Uterus (tissue), 4 donors: ENCODE results near the gene MSANTD2. TPM values are rescaled to one million over a fixed set of nuclear protein-coding genes. Genes with fewer than 3 reads are reported as not detected.
A peak's percentile ranks its signal among the peaks of the same experiment; 100 is the strongest.
"Not testable (repeated sequence)": the region's sequence is repeated elsewhere in the genome, so short reads cannot be mapped to it uniquely, and the experiment has no call there.

Source experiments
- DNase-seq, 2 donors: peaks; one replicate each; pipeline ENCODE4 v3.0.0-alpha.2; 2019 to 2020
- H3K27ac ChIP-seq, 2 donors: fragments of 200-600 bp; sonication (generic); 1 replicate in 1 of 2; 2 replicates in 1 of 2; pipeline ENCODE4 v1.5.1; 2016 to 2018
- H3K27me3 ChIP-seq, 2 donors: fragments of 200-600 bp; sonication (generic); one replicate each; pipeline ENCODE4 v1.5.1; 2018 to 2019; ENCODE audit warnings: control low read depth in 1 of 2
- H3K36me3 ChIP-seq, 2 donors: fragments of 200-600 bp; sonication (generic); one replicate each; pipeline ENCODE4 v1.5.1; 2019; ENCODE audit warnings: control low read depth in 1 of 2
- H3K4me1 ChIP-seq, 2 donors: fragments of 200-600 bp; sonication (generic); one replicate each; pipeline ENCODE4 v1.5.1; 2018 to 2019; ENCODE audit warnings: control low read depth in 1 of 2
- H3K4me3 ChIP-seq, 2 donors: fragments of 200-600 bp; sonication (generic); 1 replicate in 1 of 2; 2 replicates in 1 of 2; pipeline ENCODE4 v1.5.1; 2018 to 2019; ENCODE audit warnings: mild to moderate bottlenecking in 1 of 2
- H3K9me3 ChIP-seq, 2 donors: fragments of 200-600 bp; sonication (generic); one replicate each; pipeline ENCODE4 v1.5.1; 2019; ENCODE audit warnings: control low read depth in 1 of 2
- POLR2A ChIP-seq, 2 donors: fragments of 450-650 bp; IDR thresholded peaks; one replicate each; pipeline ENCODE4 v1.6.1; 2016; ENCODE audit warnings: antibody characterized with exemption in 2 of 2, mild to moderate bottlenecking in 1 of 2, moderate library complexity in 1 of 2
- intact Hi-C: fragments of 100-400 bp; cut with DNase I; formaldehyde crosslinking; loops from one replicate; pipeline ENCODE4 v1.15.1; 2023; ENCODE audit warnings: low total_unique reads
- total RNA-seq, 4 donors: library from RNA; depleted of rRNA in 3 of 4; stranded (reverse); fragments of >200 nt in 3 of 4; gene quantifications; one replicate each; pipeline versions ENCODE4 v1.1.0 to v1.2.4, GENCODE V29; 2014 to 2023
- TF ChIP-seq, protein P1 (sequence below), 4 experiments: fragments of 200-600 bp in 2 of 4; fragments of 450-650 bp in 2 of 4; sonication (generic) in 2 of 4; IDR thresholded peaks; one replicate each; pipeline ENCODE4 v1.5.1; 2016 to 2019; ENCODE audit warnings: antibody characterized with exemption in 4 of 4, mild to moderate bottlenecking in 2 of 4, moderate library complexity in 1 of 4
- donor health status: DM: yes; HTN: yes; CAD: no.

MSANTD2 gene
- total RNA-seq, 4 donors from 2014 or later, result 5.1 to 36.6 (median 24.5) TPM

DNA sequence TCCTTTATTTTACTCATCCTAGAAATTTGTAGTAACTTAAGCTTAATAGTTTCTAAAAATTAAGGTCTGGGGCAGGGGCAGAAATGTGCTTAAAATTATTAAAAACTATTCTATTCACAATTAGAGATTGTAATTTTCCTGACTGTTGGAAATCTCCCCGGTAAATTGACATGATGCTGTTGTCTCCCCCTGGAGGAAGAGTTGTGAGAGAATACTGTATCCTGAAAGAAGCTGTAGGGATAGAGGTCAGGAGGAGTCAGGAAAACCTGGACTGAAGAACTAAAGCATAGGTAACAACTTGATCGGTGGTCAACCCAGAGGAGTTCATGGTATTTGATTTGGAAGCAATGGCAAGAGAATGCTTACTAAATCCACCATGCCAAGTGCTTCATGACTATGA lies 21.9 kb downstream of the MSANTD2 start:
- Histone ChIP-seq H3K27me3 (no peaks in the 10 kb centered on the region), H3K27ac (no peak overlapping the region), H3K9me3 (no peaks in the 10 kb centered on the region), H3K4me1 (no peaks in the 10 kb centered on the region), H3K4me3 (no peak overlapping the region), H3K36me3 (no peaks in the 10 kb centered on the region)
- no peak for DNase-seq
- intact Hi-C loops, result no loop called here
- TF ChIP-seq POLR2A (IDR thresholded peaks at IDR 0.05), result no peak
- TF ChIP-seq, protein P1, sequence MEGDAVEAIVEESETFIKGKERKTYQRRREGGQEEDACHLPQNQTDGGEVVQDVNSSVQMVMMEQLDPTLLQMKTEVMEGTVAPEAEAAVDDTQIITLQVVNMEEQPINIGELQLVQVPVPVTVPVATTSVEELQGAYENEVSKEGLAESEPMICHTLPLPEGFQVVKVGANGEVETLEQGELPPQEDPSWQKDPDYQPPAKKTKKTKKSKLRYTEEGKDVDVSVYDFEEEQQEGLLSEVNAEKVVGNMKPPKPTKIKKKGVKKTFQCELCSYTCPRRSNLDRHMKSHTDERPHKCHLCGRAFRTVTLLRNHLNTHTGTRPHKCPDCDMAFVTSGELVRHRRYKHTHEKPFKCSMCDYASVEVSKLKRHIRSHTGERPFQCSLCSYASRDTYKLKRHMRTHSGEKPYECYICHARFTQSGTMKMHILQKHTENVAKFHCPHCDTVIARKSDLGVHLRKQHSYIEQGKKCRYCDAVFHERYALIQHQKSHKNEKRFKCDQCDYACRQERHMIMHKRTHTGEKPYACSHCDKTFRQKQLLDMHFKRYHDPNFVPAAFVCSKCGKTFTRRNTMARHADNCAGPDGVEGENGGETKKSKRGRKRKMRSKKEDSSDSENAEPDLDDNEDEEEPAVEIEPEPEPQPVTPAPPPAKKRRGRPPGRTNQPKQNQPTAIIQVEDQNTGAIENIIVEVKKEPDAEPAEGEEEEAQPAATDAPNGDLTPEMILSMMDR (IDR thresholded peaks at IDR 0.05), result no peak

DNA sequence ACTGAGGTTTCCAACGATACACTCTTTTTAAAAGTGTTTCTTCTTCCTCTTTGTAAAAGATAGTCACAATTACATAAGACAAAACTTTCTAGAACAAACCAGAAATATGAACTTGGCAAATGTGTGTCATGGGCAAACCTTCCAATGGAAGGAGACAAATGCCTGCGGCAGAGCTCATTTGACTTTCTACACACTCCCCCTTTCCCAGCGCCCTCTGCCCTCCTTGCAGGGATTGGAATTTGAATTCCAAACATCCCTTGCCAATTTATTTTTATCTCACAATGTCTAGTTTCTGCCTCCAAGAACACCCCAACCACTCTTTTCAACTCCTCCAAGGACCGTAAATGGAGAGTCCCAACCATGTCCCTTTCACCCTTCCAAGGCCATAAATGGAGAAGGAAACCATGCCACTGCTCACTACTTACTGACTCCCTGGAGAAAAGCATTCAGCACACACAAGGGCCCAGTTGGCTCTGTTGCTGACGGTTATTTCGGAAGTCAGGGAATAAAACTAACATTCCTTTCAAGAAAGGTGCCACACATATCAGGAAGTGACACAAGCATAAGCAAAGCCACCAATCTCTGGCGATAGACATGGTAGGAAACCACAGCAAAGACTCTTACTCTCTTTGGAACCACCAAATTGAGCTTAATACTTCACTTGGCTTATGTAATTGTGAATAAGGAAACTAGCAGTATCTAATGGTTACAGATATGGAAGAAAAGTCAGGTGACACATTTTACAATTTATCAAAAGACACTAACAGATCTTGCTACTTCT lies 23.2 kb downstream of the MSANTD2 start:
- H3K36me3 ChIP-seq, result no peaks in the 10 kb centered on the region
- peak overlapping the region in 1 of 2 donors; percentile 28 for H3K27ac ChIP-seq
- H3K4me3 ChIP-seq, result no peak overlapping the region
- no peaks in the 10 kb centered on the region for H3K27me3 ChIP-seq
- TF ChIP-seq, protein P1 (IDR thresholded peaks at IDR 0.05), result no peak
- TF ChIP-seq POLR2A (IDR thresholded peaks at IDR 0.05), result no peak
- no peak for DNase-seq
- H3K4me1 ChIP-seq, result no peaks in the 10 kb centered on the region
- no peaks in the 10 kb centered on the region for H3K9me3 ChIP-seq
- intact Hi-C loops, result no loop called here

DNA sequence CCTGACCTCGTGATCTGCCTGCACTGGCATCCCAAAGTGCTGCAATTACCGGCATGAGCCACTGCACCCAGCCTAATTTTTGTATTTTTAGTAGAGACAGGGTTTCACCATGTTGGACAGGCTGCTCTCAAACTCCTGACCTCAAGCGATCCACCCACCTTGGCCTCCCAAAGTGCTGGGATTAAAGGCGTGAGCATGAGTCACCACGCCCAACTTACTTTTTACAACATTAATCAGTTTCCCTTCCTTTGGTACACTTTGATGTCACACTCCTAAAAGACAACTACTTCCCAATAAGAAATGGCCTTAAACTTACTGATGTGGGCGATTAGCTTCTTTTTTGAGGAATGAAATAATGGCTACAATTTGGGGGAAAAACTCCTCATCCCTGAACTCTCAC lies 29.2 kb downstream of the MSANTD2 start:
- DNase-seq, H3K27me3 ChIP-seq, intact Hi-C loops, H3K36me3 ChIP-seq, H3K9me3 ChIP-seq, H3K4me3 ChIP-seq, H3K27ac ChIP-seq, H3K4me1 ChIP-seq: not testable (repeated sequence)

DNA sequence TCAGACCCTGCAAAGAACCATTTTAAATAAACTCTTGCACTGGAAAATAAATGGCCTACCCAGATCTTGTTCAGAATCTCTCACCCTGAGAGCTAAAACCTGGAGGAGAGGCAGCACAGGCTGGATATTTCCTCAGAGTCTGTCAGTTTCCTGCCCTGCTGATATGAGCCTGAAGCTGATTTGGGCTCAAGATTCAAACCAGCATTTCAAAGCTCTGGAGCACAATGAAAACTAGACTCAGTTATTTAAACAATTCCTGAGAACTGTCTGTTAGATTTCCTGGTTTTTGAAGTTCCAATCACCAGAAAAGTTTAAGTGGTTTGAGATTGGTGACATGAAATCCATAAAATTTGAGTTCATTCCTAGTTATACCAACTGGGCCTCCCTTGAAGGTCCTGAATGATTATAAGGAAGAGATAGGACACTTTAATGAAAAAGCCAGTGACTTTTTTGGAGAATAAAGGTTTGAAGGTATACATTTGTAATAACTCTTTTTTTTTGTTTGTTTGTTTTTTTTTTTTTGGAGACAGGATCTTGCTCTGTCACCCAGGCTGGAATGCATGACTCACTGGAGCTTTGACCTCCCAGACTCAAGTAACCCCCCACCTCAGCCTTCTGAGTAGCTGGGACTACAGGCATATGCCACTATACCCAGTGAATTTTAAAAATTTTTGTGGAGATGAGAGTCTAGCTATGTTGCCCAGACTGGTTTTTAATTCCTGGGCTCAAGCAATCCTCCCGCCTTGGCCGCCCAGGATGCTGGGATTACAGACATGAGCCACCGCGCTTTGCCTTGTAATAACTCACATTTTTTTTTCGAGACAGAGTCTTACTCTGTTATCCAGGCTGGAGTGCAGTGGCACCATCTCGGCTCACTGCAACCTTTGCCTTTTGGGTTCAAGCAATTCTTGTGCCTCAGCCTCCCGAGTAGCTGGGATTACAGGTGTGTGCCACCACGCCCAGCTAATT lies 30.1 kb downstream of the MSANTD2 start:
- H3K4me3 ChIP-seq, result no peak overlapping the region
- H3K4me1 ChIP-seq, result no peaks in the 10 kb centered on the region
- TF ChIP-seq, protein P1 (IDR thresholded peaks at IDR 0.05), result no peak
- TF ChIP-seq POLR2A (IDR thresholded peaks at IDR 0.05), result no peak
- no peak overlapping the region for H3K27ac ChIP-seq
- no peaks in the 10 kb centered on the region for H3K9me3 ChIP-seq
- H3K36me3 ChIP-seq, result no peaks in the 10 kb centered on the region
- no peaks in the 10 kb centered on the region for H3K27me3 ChIP-seq
- DNase-seq, result no peak
- intact Hi-C loops, result no loop called here

DNA sequence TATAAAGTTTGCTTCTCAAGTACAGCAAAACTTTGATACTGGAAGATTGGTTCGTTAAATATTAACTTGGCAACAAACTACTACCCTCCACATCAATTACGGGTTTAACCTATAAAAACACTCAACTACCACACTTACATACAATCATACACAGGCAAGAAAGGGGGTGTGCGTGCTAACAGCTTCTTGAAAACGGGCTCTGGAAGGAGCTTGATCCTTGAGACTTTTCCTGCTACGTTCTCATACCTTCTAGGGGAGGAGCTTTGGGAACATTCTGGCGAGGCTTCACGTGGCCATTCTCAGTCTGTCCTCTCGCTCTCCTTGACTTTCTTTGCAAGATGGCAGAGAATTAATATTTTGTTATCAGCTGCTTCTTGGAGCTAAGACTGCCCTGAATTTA lies 31.3 kb downstream of the MSANTD2 start:
- H3K9me3 ChIP-seq, result no peaks in the 10 kb centered on the region
- H3K27ac ChIP-seq, result no peak overlapping the region
- no peak for TF ChIP-seq POLR2A (IDR thresholded peaks at IDR 0.05)
- TF ChIP-seq, protein P1 (IDR thresholded peaks at IDR 0.05), result no peak
- intact Hi-C loops, result no loop called here
- H3K4me1 ChIP-seq, result no peaks in the 10 kb centered on the region
- H3K4me3 ChIP-seq, result no peak overlapping the region
- DNase-seq, result no peak
- no peaks in the 10 kb centered on the region for H3K27me3 ChIP-seq
- no peaks in the 10 kb centered on the region for H3K36me3 ChIP-seq
